Breast epithelium (tissue), 4 donors: ENCODE measurements around the gene BMP5. TPM values are rescaled to one million over a fixed set of nuclear protein-coding genes. Genes with fewer than 3 reads are reported as not detected.

Experiments
- DNase-seq, 2 donors: peaks; one replicate each; pipeline ENCODE4 v3.0.0-alpha.2; 2019; ENCODE audit warnings: low spot score in 2 of 2
- H3K27ac ChIP-seq, 2 donors: fragments of 200-600 bp; sonication (generic) in 1 of 2; one replicate each; pipeline ENCODE4 v1.5.1; 2016 to 2019; ENCODE audit warnings: mild to moderate bottlenecking in 1 of 2
- H3K27me3 ChIP-seq, 2 donors: fragments of 200-600 bp; sonication (generic) in 1 of 2; one replicate each; pipeline versions ENCODE4 v1.5.1 to v1.6.0; 2017 to 2019; ENCODE audit warnings: control low read depth in 1 of 2, mild to moderate bottlenecking in 1 of 2
- H3K36me3 ChIP-seq: fragments of 200-600 bp; one replicate; pipeline ENCODE4 v1.5.1; 2019
- H3K4me1 ChIP-seq, 2 donors: fragments of 200-600 bp; sonication (generic); one replicate each; pipeline ENCODE4 v1.5.1; 2016 to 2019; ENCODE audit warnings: control low read depth in 1 of 2
- H3K4me3 ChIP-seq, 3 donors: fragments of 200-600 bp; sonication (generic); 1 replicate in 2 of 3; 2 replicates in 1 of 3; pipeline ENCODE4 v1.5.1; 2016 to 2019; ENCODE audit warnings: mild to moderate bottlenecking in 3 of 3, moderate library complexity in 2 of 3
- H3K9me3 ChIP-seq, 2 donors: fragments of 200-600 bp; sonication (generic) in 1 of 2; one replicate each; pipeline ENCODE4 v1.5.1; 2016 to 2019; ENCODE audit warnings: control low read depth in 1 of 2
- POLR2A ChIP-seq: fragments of 450-650 bp; IDR thresholded peaks from one replicate; pipeline ENCODE4 v1.6.1; 2016; ENCODE audit warnings: antibody characterized with exemption, mild to moderate bottlenecking, moderate library complexity
- POLR2AphosphoS5 ChIP-seq, 3 donors: sonication (generic); formaldehyde crosslinking; IDR thresholded peaks; one replicate each; pipeline ENCODE4 v1.6.1; 2017; ENCODE audit warnings: antibody characterized with exemption in 3 of 3
- intact Hi-C: fragments of 100-400 bp; cut with DNase I; formaldehyde crosslinking; loops from one replicate; pipeline ENCODE4 v1.15.1; 2023; ENCODE audit warnings: low total_unique reads
- total RNA-seq, 3 donors: library from RNA; depleted of rRNA; stranded (reverse); fragments of >200 nt; gene quantifications; one replicate each; pipeline ENCODE4 v1.1.0, GENCODE V29; 2016
- TF ChIP-seq, protein P1 (sequence below), 3 donors: fragments of 450-650 bp; IDR thresholded peaks; one replicate each; pipeline ENCODE4 v1.5.1; 2016 to 2017; ENCODE audit warnings: antibody characterized with exemption in 3 of 3, mild to moderate bottlenecking in 3 of 3, moderate library complexity in 3 of 3

BMP5 gene
- total RNA-seq, 3 donors from 2014 or later: 0.96 to 5.1 (median 1.3) TPM

DNA sequence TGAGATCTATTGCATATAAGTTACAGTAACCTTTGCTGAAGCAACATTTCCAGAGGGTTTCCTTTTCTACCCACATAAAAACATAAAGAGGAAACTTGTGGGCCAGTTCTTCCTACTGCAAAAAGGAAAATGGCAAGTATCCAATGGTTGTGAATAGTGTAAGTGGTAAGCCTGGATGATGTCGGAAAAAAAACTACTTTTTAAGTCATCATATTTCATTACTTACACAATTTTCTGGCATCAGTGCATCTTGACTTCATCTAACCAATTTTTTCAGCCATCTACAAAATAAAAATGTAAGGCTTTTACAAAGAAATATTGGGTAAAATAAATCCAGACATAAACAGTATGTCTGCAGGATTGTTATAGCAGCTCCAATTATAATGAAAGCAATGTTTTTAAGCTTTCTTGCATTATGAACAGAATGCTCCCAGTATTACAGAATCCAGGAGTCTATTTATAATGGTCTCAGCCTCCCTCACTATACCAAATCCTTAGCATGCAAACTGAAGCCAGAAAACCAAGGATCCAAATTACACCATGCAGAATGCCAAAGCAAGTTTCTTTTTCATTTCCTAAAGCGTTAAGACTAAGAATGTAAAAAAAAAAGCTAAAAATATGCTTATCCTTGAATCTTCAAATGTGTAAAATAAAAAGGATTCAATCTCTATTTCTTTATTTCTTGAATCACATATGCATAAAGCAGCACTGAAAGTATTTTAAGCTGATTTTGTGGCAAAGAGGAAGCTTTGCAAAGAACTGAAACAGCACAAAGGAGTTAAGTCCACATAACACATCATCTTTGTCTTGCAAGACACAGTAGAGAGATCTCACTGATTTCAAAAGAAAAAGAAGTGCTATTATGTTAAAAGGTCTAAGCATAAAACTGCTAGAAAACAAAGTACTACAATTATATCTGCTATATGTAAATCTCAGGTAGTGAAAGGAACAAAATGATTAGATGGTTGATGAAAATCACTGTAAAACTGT, 169.6 kb downstream of the BMP5 start:
- TF ChIP-seq, protein P1, sequence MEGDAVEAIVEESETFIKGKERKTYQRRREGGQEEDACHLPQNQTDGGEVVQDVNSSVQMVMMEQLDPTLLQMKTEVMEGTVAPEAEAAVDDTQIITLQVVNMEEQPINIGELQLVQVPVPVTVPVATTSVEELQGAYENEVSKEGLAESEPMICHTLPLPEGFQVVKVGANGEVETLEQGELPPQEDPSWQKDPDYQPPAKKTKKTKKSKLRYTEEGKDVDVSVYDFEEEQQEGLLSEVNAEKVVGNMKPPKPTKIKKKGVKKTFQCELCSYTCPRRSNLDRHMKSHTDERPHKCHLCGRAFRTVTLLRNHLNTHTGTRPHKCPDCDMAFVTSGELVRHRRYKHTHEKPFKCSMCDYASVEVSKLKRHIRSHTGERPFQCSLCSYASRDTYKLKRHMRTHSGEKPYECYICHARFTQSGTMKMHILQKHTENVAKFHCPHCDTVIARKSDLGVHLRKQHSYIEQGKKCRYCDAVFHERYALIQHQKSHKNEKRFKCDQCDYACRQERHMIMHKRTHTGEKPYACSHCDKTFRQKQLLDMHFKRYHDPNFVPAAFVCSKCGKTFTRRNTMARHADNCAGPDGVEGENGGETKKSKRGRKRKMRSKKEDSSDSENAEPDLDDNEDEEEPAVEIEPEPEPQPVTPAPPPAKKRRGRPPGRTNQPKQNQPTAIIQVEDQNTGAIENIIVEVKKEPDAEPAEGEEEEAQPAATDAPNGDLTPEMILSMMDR (IDR thresholded peaks at IDR 0.05): no peak
- no peak for TF ChIP-seq POLR2AphosphoS5 (IDR thresholded peaks at IDR 0.05)
- no peak for TF ChIP-seq POLR2A
- DNase-seq: no peak
- Histone ChIP-seq H3K9me3 (peaks cover 0 to 8% of the 10 kb centered on the region in 2 donors), H3K4me1 (no peaks in the 10 kb centered on the region), H3K36me3 (no peaks in the 10 kb centered on the region), H3K4me3 (no peak overlapping the region), H3K27me3 (no peaks in the 10 kb centered on the region), H3K27ac (no peak overlapping the region)
- intact Hi-C loops: no loop called here

DNA sequence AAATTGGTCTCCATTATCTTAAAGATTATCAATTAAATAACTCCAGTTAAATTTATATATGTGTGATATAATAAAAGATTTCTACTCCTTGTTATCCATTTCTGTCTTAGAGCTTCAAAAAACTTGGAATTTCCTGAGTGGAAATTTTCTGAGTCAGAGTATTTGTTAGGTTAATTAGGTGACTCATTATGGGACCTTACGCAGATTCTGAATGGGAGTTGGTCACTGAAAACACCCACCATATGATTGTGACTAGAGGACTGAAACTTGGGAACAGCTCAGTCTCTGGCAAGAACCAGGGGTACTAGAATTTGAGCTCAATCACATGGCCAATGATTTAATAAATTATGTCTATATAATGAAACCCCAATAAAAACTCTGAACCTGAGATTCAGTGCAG, 171.0 kb downstream of the BMP5 start:
- H3K27me3 ChIP-seq: no peaks in the 10 kb centered on the region
- no peak for DNase-seq
- TF ChIP-seq, protein P1 (IDR thresholded peaks at IDR 0.05): no peak
- no peak for TF ChIP-seq POLR2AphosphoS5 (IDR thresholded peaks at IDR 0.05)
- no peak for TF ChIP-seq POLR2A
- intact Hi-C loops: no loop called here
- no peak overlapping the region for H3K27ac ChIP-seq
- H3K36me3 ChIP-seq: no peaks in the 10 kb centered on the region
- peaks cover 0 to 8% of the 10 kb centered on the region in 2 donors for H3K9me3 ChIP-seq
- H3K4me1 ChIP-seq: no peaks in the 10 kb centered on the region
- no peak overlapping the region for H3K4me3 ChIP-seq
